ENCODE results near the gene CTSH. TPM values are rescaled to one million over a fixed set of nuclear protein-coding genes. Genes with fewer than 3 reads are reported as not detected.

The CTSH gene
- total and polyA plus RNA-seq, 2 of the 13 experiments (the other 11 are each of a cell fraction or from before 2014, with no cell fraction given), result 265 to 653 TPM

DNA sequence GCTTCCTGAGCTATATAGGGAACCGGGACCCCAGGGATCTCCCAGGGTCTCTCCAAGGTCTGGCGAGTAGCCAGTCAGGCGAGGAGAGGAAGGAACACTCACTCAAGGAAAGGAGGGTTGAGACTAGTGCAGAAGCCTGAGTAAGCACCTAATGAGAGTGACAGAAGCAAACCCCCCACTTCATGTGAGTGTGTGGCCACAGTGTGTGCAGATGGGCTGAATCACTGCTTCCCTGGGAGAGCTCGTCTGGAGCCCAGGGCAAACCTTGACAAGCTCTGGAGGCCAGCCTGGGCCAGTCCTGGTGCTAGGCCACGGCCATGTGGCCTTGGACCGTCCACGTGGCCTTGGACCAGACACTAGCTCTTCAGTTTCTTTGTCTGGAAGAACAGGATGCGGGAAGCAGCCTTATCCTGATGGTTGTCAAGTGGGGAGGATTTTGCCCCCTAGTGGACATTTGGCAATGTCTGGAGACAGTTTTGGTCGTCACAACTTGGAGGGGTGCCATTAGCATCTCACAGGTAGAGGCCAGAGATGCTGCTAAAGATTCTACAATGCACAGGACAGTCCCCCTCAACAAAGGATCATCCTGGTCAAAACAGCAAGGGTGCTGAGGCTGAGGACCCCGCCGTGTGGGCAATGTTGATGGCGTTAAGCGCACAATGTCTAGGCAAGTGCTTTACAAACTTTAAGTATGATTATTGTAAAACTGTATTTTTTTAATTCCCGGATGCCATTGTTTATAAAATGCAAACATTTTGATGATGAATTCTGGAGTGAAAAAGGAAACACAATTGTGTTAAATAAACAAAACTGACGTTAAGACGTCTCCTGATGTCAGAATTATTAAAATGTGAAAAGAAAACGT, 34.8 kb upstream of the CTSH start (continued):
- TF ChIP-seq, protein P1, sequence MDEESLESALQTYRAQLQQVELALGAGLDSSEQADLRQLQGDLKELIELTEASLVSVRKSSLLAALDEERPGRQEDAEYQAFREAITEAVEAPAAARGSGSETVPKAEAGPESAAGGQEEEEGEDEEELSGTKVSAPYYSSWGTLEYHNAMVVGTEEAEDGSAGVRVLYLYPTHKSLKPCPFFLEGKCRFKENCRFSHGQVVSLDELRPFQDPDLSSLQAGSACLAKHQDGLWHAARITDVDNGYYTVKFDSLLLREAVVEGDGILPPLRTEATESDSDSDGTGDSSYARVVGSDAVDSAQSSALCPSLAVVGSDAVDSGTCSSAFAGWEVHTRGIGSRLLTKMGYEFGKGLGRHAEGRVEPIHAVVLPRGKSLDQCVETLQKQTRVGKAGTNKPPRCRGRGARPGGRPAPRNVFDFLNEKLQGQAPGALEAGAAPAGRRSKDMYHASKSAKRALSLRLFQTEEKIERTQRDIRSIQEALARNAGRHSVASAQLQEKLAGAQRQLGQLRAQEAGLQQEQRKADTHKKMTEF (CRISPR knock-in tag; IDR thresholded peaks at IDR 0.05), result peak; percentile 86
- TF ChIP-seq ZNF34 (CRISPR knock-in tag; IDR thresholded peaks at IDR 0.05; ENCODE audit: borderline replicate concordance) (no peak), TOPORS (CRISPR knock-in tag; IDR thresholded peaks at IDR 0.05) (no peak), MIXL1 (CRISPR knock-in tag; IDR thresholded peaks at IDR 0.05) (peak; percentile 69; the same call in 1 of the 2 replicates), NFIC (IDR thresholded peaks at IDR 0.05; ENCODE audit: low read length) (no peak), ZFY (CRISPR knock-in tag; IDR thresholded peaks at IDR 0.05) (peak; percentile 92), ZNF253 (CRISPR knock-in tag; IDR thresholded peaks at IDR 0.05; ENCODE audit: borderline replicate concordance) (no peak), SNAI1 (CRISPR knock-in tag; IDR thresholded peaks at IDR 0.05; ENCODE audit: borderline replicate concordance) (no peak), SMARCE1 (IDR thresholded peaks at IDR 0.05; ENCODE audit: borderline replicate concordance) (no peak), EEA1 (CRISPR knock-in tag; IDR thresholded peaks at IDR 0.05; ENCODE audit: borderline replicate concordance) (no peak), NFKB2 (CRISPR knock-in tag; IDR thresholded peaks at IDR 0.05; ENCODE audit: borderline replicate concordance) (peak; percentile 88; the same call in 1 of the 2 replicates), FIP1L1 (IDR thresholded peaks at IDR 0.05; ENCODE audit: borderline replicate concordance, insufficient read depth, low read depth, low read length) (no peak)
- TF ChIP-seq, protein P2, sequence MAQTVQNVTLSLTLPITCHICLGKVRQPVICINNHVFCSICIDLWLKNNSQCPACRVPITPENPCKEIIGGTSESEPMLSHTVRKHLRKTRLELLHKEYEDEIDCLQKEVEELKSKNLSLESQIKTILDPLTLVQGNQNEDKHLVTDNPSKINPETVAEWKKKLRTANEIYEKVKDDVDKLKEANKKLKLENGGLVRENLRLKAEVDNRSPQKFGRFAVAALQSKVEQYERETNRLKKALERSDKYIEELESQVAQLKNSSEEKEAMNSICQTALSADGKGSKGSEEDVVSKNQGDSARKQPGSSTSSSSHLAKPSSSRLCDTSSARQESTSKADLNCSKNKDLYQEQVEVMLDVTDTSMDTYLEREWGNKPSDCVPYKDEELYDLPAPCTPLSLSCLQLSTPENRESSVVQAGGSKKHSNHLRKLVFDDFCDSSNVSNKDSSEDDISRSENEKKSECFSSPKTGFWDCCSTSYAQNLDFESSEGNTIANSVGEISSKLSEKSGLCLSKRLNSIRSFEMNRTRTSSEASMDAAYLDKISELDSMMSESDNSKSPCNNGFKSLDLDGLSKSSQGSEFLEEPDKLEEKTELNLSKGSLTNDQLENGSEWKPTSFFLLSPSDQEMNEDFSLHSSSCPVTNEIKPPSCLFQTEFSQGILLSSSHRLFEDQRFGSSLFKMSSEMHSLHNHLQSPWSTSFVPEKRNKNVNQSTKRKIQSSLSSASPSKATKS (CRISPR knock-in tag; IDR thresholded peaks at IDR 0.05), result no peak
- TF ChIP-seq, protein P3, sequence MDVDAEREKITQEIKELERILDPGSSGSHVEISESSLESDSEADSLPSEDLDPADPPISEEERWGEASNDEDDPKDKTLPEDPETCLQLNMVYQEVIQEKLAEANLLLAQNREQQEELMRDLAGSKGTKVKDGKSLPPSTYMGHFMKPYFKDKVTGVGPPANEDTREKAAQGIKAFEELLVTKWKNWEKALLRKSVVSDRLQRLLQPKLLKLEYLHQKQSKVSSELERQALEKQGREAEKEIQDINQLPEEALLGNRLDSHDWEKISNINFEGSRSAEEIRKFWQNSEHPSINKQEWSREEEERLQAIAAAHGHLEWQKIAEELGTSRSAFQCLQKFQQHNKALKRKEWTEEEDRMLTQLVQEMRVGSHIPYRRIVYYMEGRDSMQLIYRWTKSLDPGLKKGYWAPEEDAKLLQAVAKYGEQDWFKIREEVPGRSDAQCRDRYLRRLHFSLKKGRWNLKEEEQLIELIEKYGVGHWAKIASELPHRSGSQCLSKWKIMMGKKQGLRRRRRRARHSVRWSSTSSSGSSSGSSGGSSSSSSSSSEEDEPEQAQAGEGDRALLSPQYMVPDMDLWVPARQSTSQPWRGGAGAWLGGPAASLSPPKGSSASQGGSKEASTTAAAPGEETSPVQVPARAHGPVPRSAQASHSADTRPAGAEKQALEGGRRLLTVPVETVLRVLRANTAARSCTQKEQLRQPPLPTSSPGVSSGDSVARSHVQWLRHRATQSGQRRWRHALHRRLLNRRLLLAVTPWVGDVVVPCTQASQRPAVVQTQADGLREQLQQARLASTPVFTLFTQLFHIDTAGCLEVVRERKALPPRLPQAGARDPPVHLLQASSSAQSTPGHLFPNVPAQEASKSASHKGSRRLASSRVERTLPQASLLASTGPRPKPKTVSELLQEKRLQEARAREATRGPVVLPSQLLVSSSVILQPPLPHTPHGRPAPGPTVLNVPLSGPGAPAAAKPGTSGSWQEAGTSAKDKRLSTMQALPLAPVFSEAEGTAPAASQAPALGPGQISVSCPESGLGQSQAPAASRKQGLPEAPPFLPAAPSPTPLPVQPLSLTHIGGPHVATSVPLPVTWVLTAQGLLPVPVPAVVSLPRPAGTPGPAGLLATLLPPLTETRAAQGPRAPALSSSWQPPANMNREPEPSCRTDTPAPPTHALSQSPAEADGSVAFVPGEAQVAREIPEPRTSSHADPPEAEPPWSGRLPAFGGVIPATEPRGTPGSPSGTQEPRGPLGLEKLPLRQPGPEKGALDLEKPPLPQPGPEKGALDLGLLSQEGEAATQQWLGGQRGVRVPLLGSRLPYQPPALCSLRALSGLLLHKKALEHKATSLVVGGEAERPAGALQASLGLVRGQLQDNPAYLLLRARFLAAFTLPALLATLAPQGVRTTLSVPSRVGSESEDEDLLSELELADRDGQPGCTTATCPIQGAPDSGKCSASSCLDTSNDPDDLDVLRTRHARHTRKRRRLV (CRISPR knock-in tag; IDR thresholded peaks at IDR 0.05), result no peak
- TF ChIP-seq, protein P4, sequence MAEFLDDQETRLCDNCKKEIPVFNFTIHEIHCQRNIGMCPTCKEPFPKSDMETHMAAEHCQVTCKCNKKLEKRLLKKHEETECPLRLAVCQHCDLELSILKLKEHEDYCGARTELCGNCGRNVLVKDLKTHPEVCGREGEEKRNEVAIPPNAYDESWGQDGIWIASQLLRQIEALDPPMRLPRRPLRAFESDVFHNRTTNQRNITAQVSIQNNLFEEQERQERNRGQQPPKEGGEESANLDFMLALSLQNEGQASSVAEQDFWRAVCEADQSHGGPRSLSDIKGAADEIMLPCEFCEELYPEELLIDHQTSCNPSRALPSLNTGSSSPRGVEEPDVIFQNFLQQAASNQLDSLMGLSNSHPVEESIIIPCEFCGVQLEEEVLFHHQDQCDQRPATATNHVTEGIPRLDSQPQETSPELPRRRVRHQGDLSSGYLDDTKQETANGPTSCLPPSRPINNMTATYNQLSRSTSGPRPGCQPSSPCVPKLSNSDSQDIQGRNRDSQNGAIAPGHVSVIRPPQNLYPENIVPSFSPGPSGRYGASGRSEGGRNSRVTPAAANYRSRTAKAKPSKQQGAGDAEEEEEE (CRISPR knock-in tag; IDR thresholded peaks at IDR 0.05; ENCODE audit: borderline replicate concordance), result no peak
- TF ChIP-seq, protein P5, sequence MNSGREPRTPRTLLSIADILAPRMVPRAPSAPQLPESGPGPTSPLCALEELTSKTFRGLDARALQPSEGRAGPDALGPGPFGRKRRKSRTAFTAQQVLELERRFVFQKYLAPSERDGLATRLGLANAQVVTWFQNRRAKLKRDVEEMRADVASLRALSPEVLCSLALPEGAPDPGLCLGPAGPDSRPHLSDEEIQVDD (CRISPR knock-in tag; IDR thresholded peaks at IDR 0.05; ENCODE audit: borderline replicate concordance), result no peak
